ENCODE measurements around the gene IMPG1.

The IMPG1 gene

GRCh38 chr6:75892384-75892783, 180.1 kb downstream of the IMPG1 start:
- Histone ChIP-seq H2AFZ (ENCODE audit: low read depth, low read length) (no peak overlapping the region), H3K36me3 (ENCODE audit: control insufficient read depth in 1 of 2, insufficient read depth in 2 of 2, low read depth in 1 of 2, low read length in 2 of 2) (peaks cover 10 to 22% of the 10 kb centered on the region in 2 experiments), H3K27me3 (ENCODE audit: control insufficient read depth in 1 of 2, insufficient read depth in 1 of 2, low read length in 2 of 2) (no peaks in the 10 kb centered on the region), H3K14ac (ENCODE audit: low read length in 2 of 2) (no peak overlapping the region), H2BK120ac (ENCODE audit: low read depth, low read length) (no peak overlapping the region), H2BK5ac (ENCODE audit: low read depth, low read length, poor library complexity, severe bottlenecking) (no peak overlapping the region), H3K9ac (ENCODE audit: low read length) (no peak overlapping the region), H3K27ac (ENCODE audit: low read length, poor library complexity, severe bottlenecking) (no peak overlapping the region), H3K4me2 (ENCODE audit: low read length, poor library complexity, severe bottlenecking) (no peak overlapping the region), H3K4me1 (ENCODE audit: control insufficient read depth, insufficient read depth, low read depth, low read length) (no peaks in the 10 kb centered on the region), H3K4ac (ENCODE audit: low read depth in 1 of 2, low read length in 2 of 2) (no peak overlapping the region), H3K23ac (ENCODE audit: low read length in 2 of 2) (no peak overlapping the region), H4K8ac (ENCODE audit: low read length) (no peak overlapping the region), H2BK12ac (ENCODE audit: low read length in 2 of 2) (no peak overlapping the region), H2BK15ac (ENCODE audit: low read depth, poor library complexity, severe bottlenecking) (no peak overlapping the region), H2AK5ac (ENCODE audit: low read length, severe bottlenecking) (no peak overlapping the region), H3K79me1 (replicated peaks; ENCODE audit: low read length, poor library complexity, severe bottlenecking) (peaks cover 3% of the 10 kb centered on the region), H3K4me3 (ENCODE audit: insufficient read depth in 1 of 2, low read depth in 1 of 2, low read length in 2 of 2) (no peak overlapping the region), H4K91ac (ENCODE audit: low read length) (no peak overlapping the region), H3K18ac (ENCODE audit: low read depth in 1 of 2, low read length in 2 of 2) (no peak overlapping the region), H3K9me3 (ENCODE audit: control insufficient read depth, low read length) (no peaks in the 10 kb centered on the region)
- 90% methylated on average over 7 of the region's 8 CpGs for WGBS
- DNase-seq, result no peak

DNA sequence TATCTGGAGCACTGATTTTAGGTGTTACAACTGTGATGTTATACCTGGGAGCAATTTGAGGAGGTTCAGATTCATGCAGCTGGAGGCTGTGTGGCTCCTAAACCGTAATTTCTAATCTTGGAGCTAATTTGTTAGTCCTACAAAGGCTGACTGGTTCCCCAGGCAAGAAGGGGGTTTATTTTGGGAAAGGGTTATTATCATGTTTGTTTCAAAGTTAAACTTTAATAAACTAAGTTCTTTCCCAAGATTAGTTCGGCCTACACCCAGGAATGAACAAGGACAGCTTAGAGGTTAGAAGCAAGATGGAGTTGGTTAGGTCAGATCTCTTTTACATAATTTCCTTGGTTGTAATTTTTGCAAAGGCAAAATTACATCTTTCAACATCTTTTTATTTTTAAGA, 187.6 kb downstream of the IMPG1 start:
- Histone ChIP-seq H3K27me3 (ENCODE audit: control insufficient read depth in 1 of 2, insufficient read depth in 1 of 2, low read length in 2 of 2) (no peaks in the 10 kb centered on the region), H3K36me3 (ENCODE audit: control insufficient read depth in 1 of 2, insufficient read depth in 2 of 2, low read depth in 1 of 2, low read length in 2 of 2) (peaks cover 3 to 21% of the 10 kb centered on the region in 2 experiments), H3K18ac (ENCODE audit: low read depth in 1 of 2, low read length in 2 of 2) (no peak overlapping the region), H2BK5ac (ENCODE audit: low read depth, low read length, poor library complexity, severe bottlenecking) (no peak overlapping the region), H2AFZ (ENCODE audit: low read depth, low read length) (no peak overlapping the region), H3K4me2 (ENCODE audit: low read length, poor library complexity, severe bottlenecking) (no peak overlapping the region), H3K27ac (ENCODE audit: low read length, poor library complexity, severe bottlenecking) (no peak overlapping the region), H4K91ac (ENCODE audit: low read length) (no peak overlapping the region), H3K4me3 (ENCODE audit: insufficient read depth in 1 of 2, low read depth in 1 of 2, low read length in 2 of 2) (no peak overlapping the region), H2AK5ac (ENCODE audit: low read length, severe bottlenecking) (no peak overlapping the region), H3K14ac (ENCODE audit: low read length in 2 of 2) (no peak overlapping the region), H3K4ac (ENCODE audit: low read depth in 1 of 2, low read length in 2 of 2) (no peak overlapping the region), H3K9me3 (ENCODE audit: control insufficient read depth, low read length) (no peaks in the 10 kb centered on the region), H3K9ac (ENCODE audit: low read length) (no peak overlapping the region), H2BK12ac (ENCODE audit: low read length in 2 of 2) (no peak overlapping the region), H3K79me1 (replicated peaks; ENCODE audit: low read length, poor library complexity, severe bottlenecking) (peaks cover 5% of the 10 kb centered on the region), H3K23ac (ENCODE audit: low read length in 2 of 2) (no peak overlapping the region), H3K4me1 (ENCODE audit: control insufficient read depth, insufficient read depth, low read depth, low read length) (no peaks in the 10 kb centered on the region), H2BK120ac (ENCODE audit: low read depth, low read length) (no peak overlapping the region), H4K8ac (ENCODE audit: low read length) (no peak overlapping the region), H2BK15ac (ENCODE audit: low read depth, poor library complexity, severe bottlenecking) (no peak overlapping the region)
- DNase-seq, result no peak
- 100% methylated on average over 1 of the region's 2 CpGs for WGBS

GRCh38 chr6:75882734-75883133, 189.7 kb downstream of the IMPG1 start:
- Histone ChIP-seq H4K91ac (ENCODE audit: low read length) (no peak overlapping the region), H3K4ac (ENCODE audit: low read depth in 1 of 2, low read length in 2 of 2) (no peak overlapping the region), H3K36me3 (ENCODE audit: control insufficient read depth in 1 of 2, insufficient read depth in 2 of 2, low read depth in 1 of 2, low read length in 2 of 2) (peaks cover 3 to 33% of the 10 kb centered on the region in 2 experiments), H2BK120ac (ENCODE audit: low read depth, low read length) (no peak overlapping the region), H2AFZ (ENCODE audit: low read depth, low read length) (no peak overlapping the region), H2AK5ac (ENCODE audit: low read length, severe bottlenecking) (no peak overlapping the region), H3K4me1 (ENCODE audit: control insufficient read depth, insufficient read depth, low read depth, low read length) (no peaks in the 10 kb centered on the region), H2BK15ac (ENCODE audit: low read depth, poor library complexity, severe bottlenecking) (no peak overlapping the region), H3K27me3 (ENCODE audit: control insufficient read depth in 1 of 2, insufficient read depth in 1 of 2, low read length in 2 of 2) (no peaks in the 10 kb centered on the region), H3K9ac (ENCODE audit: low read length) (no peak overlapping the region), H3K18ac (ENCODE audit: low read depth in 1 of 2, low read length in 2 of 2) (no peak overlapping the region), H4K8ac (ENCODE audit: low read length) (no peak overlapping the region), H3K79me1 (replicated peaks; ENCODE audit: low read length, poor library complexity, severe bottlenecking) (peaks cover 5% of the 10 kb centered on the region), H3K14ac (ENCODE audit: low read length in 2 of 2) (no peak overlapping the region), H2BK12ac (ENCODE audit: low read length in 2 of 2) (no peak overlapping the region), H3K23ac (ENCODE audit: low read length in 2 of 2) (no peak overlapping the region), H3K4me2 (ENCODE audit: low read length, poor library complexity, severe bottlenecking) (no peak overlapping the region), H3K9me3 (ENCODE audit: control insufficient read depth, low read length) (no peaks in the 10 kb centered on the region), H3K4me3 (ENCODE audit: insufficient read depth in 1 of 2, low read depth in 1 of 2, low read length in 2 of 2) (no peak overlapping the region), H2BK5ac (ENCODE audit: low read depth, low read length, poor library complexity, severe bottlenecking) (no peak overlapping the region), H3K27ac (ENCODE audit: low read length, poor library complexity, severe bottlenecking) (no peak overlapping the region)
- WGBS, result 41% methylated on average over 2 of the region's 2 CpGs
- peak; percentile 58 for DNase-seq

GRCh38 chr6:75880305-75880704, 192.2 kb downstream of the IMPG1 start:
- Histone ChIP-seq H2BK120ac (ENCODE audit: low read depth, low read length) (no peak overlapping the region), H4K91ac (ENCODE audit: low read length) (no peak overlapping the region), H2BK12ac (ENCODE audit: low read length in 2 of 2) (no peak overlapping the region), H3K18ac (ENCODE audit: low read depth in 1 of 2, low read length in 2 of 2) (no peak overlapping the region), H3K4ac (ENCODE audit: low read depth in 1 of 2, low read length in 2 of 2) (no peak overlapping the region), H3K36me3 (ENCODE audit: control insufficient read depth in 1 of 2, insufficient read depth in 2 of 2, low read depth in 1 of 2, low read length in 2 of 2) (peaks cover 6 to 38% of the 10 kb centered on the region in 2 experiments), H3K9ac (ENCODE audit: low read length) (no peak overlapping the region), H3K14ac (ENCODE audit: low read length in 2 of 2) (no peak overlapping the region), H3K4me3 (ENCODE audit: insufficient read depth in 1 of 2, low read depth in 1 of 2, low read length in 2 of 2) (no peak overlapping the region), H3K27ac (ENCODE audit: low read length, poor library complexity, severe bottlenecking) (no peak overlapping the region), H3K23ac (ENCODE audit: low read length in 2 of 2) (no peak overlapping the region), H2BK15ac (ENCODE audit: low read depth, poor library complexity, severe bottlenecking) (no peak overlapping the region), H3K79me1 (replicated peaks; ENCODE audit: low read length, poor library complexity, severe bottlenecking) (peaks cover 7% of the 10 kb centered on the region), H3K27me3 (ENCODE audit: control insufficient read depth in 1 of 2, insufficient read depth in 1 of 2, low read length in 2 of 2) (no peaks in the 10 kb centered on the region), H2AK5ac (ENCODE audit: low read length, severe bottlenecking) (no peak overlapping the region), H3K9me3 (ENCODE audit: control insufficient read depth, low read length) (no peaks in the 10 kb centered on the region), H3K4me2 (ENCODE audit: low read length, poor library complexity, severe bottlenecking) (no peak overlapping the region), H4K8ac (ENCODE audit: low read length) (no peak overlapping the region), H2AFZ (ENCODE audit: low read depth, low read length) (no peak overlapping the region), H2BK5ac (ENCODE audit: low read depth, low read length, poor library complexity, severe bottlenecking) (no peak overlapping the region), H3K4me1 (ENCODE audit: control insufficient read depth, insufficient read depth, low read depth, low read length) (no peaks in the 10 kb centered on the region)
- no peak for DNase-seq
- WGBS, result no CpG with 5 or more reads among the region's 1 CpG

Measured in mesenchymal stem cell (in vitro differentiated cells and primary cell).